Esophagus muscularis mucosa (tissue), 3 donors: ENCODE measurements around the gene KLHL6.

Experiments
- POLR2A ChIP-seq: fragments of 450-650 bp; IDR thresholded peaks from one replicate; pipeline ENCODE4 v1.6.1; 2017; ENCODE audit warnings: antibody characterized with exemption, moderate library complexity, mild to moderate bottlenecking, low read depth
- POLR2AphosphoS5 ChIP-seq, 2 donors: sonication (generic); formaldehyde crosslinking; IDR thresholded peaks; one replicate each; pipeline ENCODE4 v1.6.1; 2017; ENCODE audit warnings: antibody characterized with exemption in 2 of 2
- TF ChIP-seq, protein P1 (sequence below), 3 experiments: fragments of 200-600 bp in 2 of 3; fragments of 450-650 bp in 1 of 3; sonication (generic) in 2 of 3; IDR thresholded peaks; one replicate each; pipeline ENCODE4 v1.5.1; 2017 to 2019; ENCODE audit warnings: antibody characterized with exemption in 3 of 3, mild to moderate bottlenecking in 2 of 3, moderate library complexity in 1 of 3

GRCh38 chr3:183500981-183501704 is 54.4 kb downstream of the KLHL6 start:
- no peak for TF ChIP-seq POLR2A
- TF ChIP-seq, protein P1, sequence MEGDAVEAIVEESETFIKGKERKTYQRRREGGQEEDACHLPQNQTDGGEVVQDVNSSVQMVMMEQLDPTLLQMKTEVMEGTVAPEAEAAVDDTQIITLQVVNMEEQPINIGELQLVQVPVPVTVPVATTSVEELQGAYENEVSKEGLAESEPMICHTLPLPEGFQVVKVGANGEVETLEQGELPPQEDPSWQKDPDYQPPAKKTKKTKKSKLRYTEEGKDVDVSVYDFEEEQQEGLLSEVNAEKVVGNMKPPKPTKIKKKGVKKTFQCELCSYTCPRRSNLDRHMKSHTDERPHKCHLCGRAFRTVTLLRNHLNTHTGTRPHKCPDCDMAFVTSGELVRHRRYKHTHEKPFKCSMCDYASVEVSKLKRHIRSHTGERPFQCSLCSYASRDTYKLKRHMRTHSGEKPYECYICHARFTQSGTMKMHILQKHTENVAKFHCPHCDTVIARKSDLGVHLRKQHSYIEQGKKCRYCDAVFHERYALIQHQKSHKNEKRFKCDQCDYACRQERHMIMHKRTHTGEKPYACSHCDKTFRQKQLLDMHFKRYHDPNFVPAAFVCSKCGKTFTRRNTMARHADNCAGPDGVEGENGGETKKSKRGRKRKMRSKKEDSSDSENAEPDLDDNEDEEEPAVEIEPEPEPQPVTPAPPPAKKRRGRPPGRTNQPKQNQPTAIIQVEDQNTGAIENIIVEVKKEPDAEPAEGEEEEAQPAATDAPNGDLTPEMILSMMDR (IDR thresholded peaks at IDR 0.05), result no peak
- TF ChIP-seq POLR2AphosphoS5 (IDR thresholded peaks at IDR 0.05), result no peak
